Measurements from ENCODE around the gene MKS1.

- TF ChIP-seq CTCF (IDR thresholded peaks at IDR 0.05; ENCODE audit: poor library complexity), result no peak
- TF ChIP-seq EZH2 (IDR thresholded peaks at IDR 0.05; ENCODE audit: borderline replicate concordance), result no peak
These were observed 10.3 kb upstream of the MKS1 start for GRCh38 chr17:58229384-58229783.
